Upper lobe of left lung (tissue), 6 donors: Measurements from ENCODE around the gene ARL4A. TPM values are rescaled to one million over a fixed set of nuclear protein-coding genes. Genes with fewer than 3 reads are reported as not detected.
"Not testable (repeated sequence)": the region's sequence is repeated elsewhere in the genome, so short reads cannot be mapped to it uniquely, and the experiment has no call there.

Experiments
- ATAC-seq, 2 donors: fragments of 200-7000 bp; cut with Tn5 transposase; one replicate each; pipeline ENCODE4 v1.9.1; 2022; ENCODE audit warnings: mild to moderate bottlenecking in 2 of 2, moderate library complexity in 2 of 2; ENCODE audit not compliant: low FRiP score in 2 of 2
- DNase-seq, 2 donors: peaks; one replicate each; pipeline ENCODE4 v3.0.0-alpha.2; 2019 to 2020
- H3K27ac ChIP-seq, 4 donors: fragments of 200-600 bp; sonication (generic); one replicate each; pipeline ENCODE4 v1.5.1; 2016 to 2019
- H3K27me3 ChIP-seq, 4 donors: fragments of 200-600 bp; sonication (generic); one replicate each; pipeline ENCODE4 v1.5.1; 2017 to 2019
- H3K36me3 ChIP-seq, 4 donors: fragments of 200-600 bp; sonication (generic); one replicate each; pipeline ENCODE4 v1.5.1; 2016 to 2019
- H3K4me1 ChIP-seq, 4 donors: fragments of 200-600 bp; sonication (generic); one replicate each; pipeline ENCODE4 v1.5.1; 2018 to 2019
- H3K4me3 ChIP-seq, 4 donors: fragments of 200-600 bp; sonication (generic); one replicate each; pipeline ENCODE4 v1.5.1; 2017 to 2019; ENCODE audit warnings: mild to moderate bottlenecking in 2 of 4, moderate library complexity in 1 of 4
- H3K9me3 ChIP-seq, 4 donors: fragments of 200-600 bp; sonication (generic); one replicate each; pipeline ENCODE4 v1.5.1; 2018 to 2019
- CTCF ChIP-seq, 6 experiments: fragments of 450-650 bp in 4 of 6; fragments of 200-600 bp in 2 of 6; sonication (generic) in 2 of 6; IDR thresholded peaks; one replicate each; pipeline ENCODE4 v1.5.1; 2016 to 2019; ENCODE audit warnings: antibody characterized with exemption in 6 of 6
- EP300 ChIP-seq, 4 donors: sonication (generic); formaldehyde crosslinking; IDR thresholded peaks; one replicate each; pipeline ENCODE4 v1.5.1; 2017; ENCODE audit warnings: antibody characterized with exemption in 4 of 4, control low read depth in 2 of 4
- POLR2A ChIP-seq, 4 donors: fragments of 450-650 bp; IDR thresholded peaks; one replicate each; pipeline ENCODE4 v1.5.1; 2016 to 2017; ENCODE audit warnings: antibody characterized with exemption in 4 of 4, mild to moderate bottlenecking in 2 of 4
- POLR2AphosphoS5 ChIP-seq, 2 donors: sonication (generic); formaldehyde crosslinking; IDR thresholded peaks; one replicate each; pipeline ENCODE4 v1.5.1; 2017; ENCODE audit warnings: antibody characterized with exemption in 2 of 2
- WGBS, 2 donors: methylation state at CpG; one replicate each; pipeline ENCODE4 v1.1.5; 2017 to 2018; 5-methylcytosine and 5-hydroxymethylcytosine counted together
- total RNA-seq, 6 donors: library from RNA; depleted of rRNA in 4 of 6; stranded (reverse); fragments of >200 nt in 4 of 6; gene quantifications; one replicate each; pipeline versions ENCODE4 v1.1.0 to v1.2.1, GENCODE V29; 2016 to 2021
- donor health status: DM: no; HTN: no; CAD: no; lungs with moderate emphysema.
- donor health status: DM: no; HTN: yes; CAD: no; lungs with severe emphysema.

Gene ARL4A
- total RNA-seq, 6 donors from 2014 or later = 5.9 to 47.5 (median 30.5) TPM

DNA sequence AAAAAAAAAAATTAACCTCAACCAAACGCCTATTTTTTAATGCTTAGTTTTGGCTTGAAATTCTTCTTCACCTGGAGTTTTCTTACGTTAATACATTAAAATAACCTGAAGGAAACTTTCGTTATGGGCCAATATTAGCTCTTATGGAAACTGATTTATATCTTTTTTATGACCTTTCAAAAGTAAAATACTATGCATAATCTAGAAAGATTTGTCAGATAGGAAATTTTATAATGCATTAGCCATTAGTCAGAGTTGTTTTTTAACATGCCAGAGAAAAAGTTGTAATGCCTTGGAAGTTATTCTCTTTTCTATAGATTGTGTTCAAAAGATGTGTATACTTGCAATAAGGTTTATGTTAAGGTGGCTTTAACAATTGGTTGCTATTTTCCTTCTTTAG lies 34.3 kb upstream of the ARL4A start:
- Histone ChIP-seq H3K4me3 (no peak overlapping the region), H3K27ac (no peak overlapping the region), H3K9me3 (no peaks in the 10 kb centered on the region), H3K27me3 (no peaks in the 10 kb centered on the region), H3K4me1 (no peaks in the 10 kb centered on the region), H3K36me3 (no peaks in the 10 kb centered on the region)
- TF ChIP-seq POLR2AphosphoS5 (IDR thresholded peaks at IDR 0.05) (no peak), CTCF (IDR thresholded peaks at IDR 0.05) (no peak), POLR2A (IDR thresholded peaks at IDR 0.05) (no peak), EP300 (IDR thresholded peaks at IDR 0.05) (no peak)
- ATAC-seq (no peak), DNase-seq (no peak)
- WGBS, 2 donors = 82 to 89% methylated on average over 3 of the region's 3 CpGs

- ATAC-seq = no peak
- Histone ChIP-seq H3K27me3 (no peaks in the 10 kb centered on the region), H3K4me1 (no peaks in the 10 kb centered on the region), H3K9me3 (no peaks in the 10 kb centered on the region), H3K36me3 (no peaks in the 10 kb centered on the region), H3K4me3 (no peak overlapping the region), H3K27ac (no peak overlapping the region)
- WGBS, 2 donors = 62% methylated on average over 2 of the region's 2 CpGs
- no peak for DNase-seq
- TF ChIP-seq EP300 (IDR thresholded peaks at IDR 0.05) (no peak), POLR2A (IDR thresholded peaks at IDR 0.05) (no peak), POLR2AphosphoS5 (IDR thresholded peaks at IDR 0.05) (no peak), CTCF (IDR thresholded peaks at IDR 0.05) (no peak)
These were observed 33.9 kb upstream of the ARL4A start for GRCh38 chr7:12653518-12653917.

DNA sequence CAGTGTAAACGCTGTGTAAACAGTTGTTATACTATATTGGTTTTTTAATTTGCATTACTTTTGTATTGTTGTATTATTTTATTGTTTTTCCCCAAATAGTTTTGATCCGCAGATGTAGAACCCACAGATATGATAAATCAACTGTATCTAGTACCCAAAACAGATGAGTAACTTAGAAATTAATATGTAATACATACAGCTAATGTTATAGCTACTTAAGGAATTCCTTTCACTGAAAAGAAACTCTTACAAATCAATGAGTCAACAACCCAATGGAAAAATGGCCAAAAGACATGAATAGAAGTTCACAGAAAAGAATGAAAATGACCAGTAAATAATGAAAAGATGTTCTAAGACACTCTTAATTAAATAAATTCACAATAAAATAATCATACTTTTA lies 32.3 kb upstream of the ARL4A start:
- no peak for TF ChIP-seq POLR2AphosphoS5 (IDR thresholded peaks at IDR 0.05)
- TF ChIP-seq CTCF (IDR thresholded peaks at IDR 0.05) = no peak
- TF ChIP-seq EP300 (IDR thresholded peaks at IDR 0.05) = no peak
- no peak for TF ChIP-seq POLR2A (IDR thresholded peaks at IDR 0.05)
- H3K27ac ChIP-seq = no peak overlapping the region
- no peaks in the 10 kb centered on the region for H3K36me3 ChIP-seq
- H3K9me3 ChIP-seq = no peaks in the 10 kb centered on the region
- no peak overlapping the region for H3K4me3 ChIP-seq
- H3K27me3 ChIP-seq = no peaks in the 10 kb centered on the region
- no peak for DNase-seq
- H3K4me1 ChIP-seq = no peaks in the 10 kb centered on the region
- 92 to 95% methylated on average over 2 of the region's 2 CpGs for WGBS, 2 donors
- ATAC-seq = no peak

- not testable (repeated sequence) for H3K27ac ChIP-seq, DNase-seq, H3K9me3 ChIP-seq, H3K27me3 ChIP-seq, H3K4me3 ChIP-seq, H3K36me3 ChIP-seq, H3K4me1 ChIP-seq, ATAC-seq
- 86 to 92% methylated on average over 8 of the region's 8 CpGs for WGBS, 2 donors
These were observed 27.0 kb upstream of the ARL4A start for GRCh38 chr7:12660423-12660822.

GRCh38 chr7:12660986-12661385 lies 26.4 kb upstream of the ARL4A start:
- 82 to 83% methylated on average over 3 of the region's 3 CpGs for WGBS, 2 donors
- H3K4me3 ChIP-seq, ATAC-seq, DNase-seq, H3K4me1 ChIP-seq, H3K36me3 ChIP-seq, H3K27ac ChIP-seq, H3K9me3 ChIP-seq, H3K27me3 ChIP-seq: not testable (repeated sequence)

DNA sequence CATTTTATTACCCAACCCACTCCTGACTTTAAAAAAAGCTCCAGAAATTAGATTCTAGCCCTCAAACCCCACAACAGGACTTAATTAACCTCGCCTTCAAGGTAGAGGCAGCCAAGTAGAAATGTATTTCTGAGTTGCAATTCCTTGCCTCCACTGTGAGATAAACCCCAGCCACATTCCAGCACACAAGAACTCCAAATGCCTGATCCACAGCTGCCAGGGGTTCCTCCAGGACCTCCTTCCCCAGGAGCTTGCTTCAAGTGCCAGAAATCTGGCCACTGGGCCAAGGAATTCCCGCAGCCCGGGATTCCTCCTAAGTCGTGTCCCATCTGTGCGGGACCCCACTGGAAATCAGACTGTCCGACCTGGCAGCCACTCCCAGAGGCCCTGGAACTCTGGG lies 25.9 kb upstream of the ARL4A start:
- Histone ChIP-seq H3K4me3 (no peak overlapping the region), H3K9me3 (no peaks in the 10 kb centered on the region), H3K36me3 (no peaks in the 10 kb centered on the region), H3K27ac (no peak overlapping the region), H3K4me1 (no peaks in the 10 kb centered on the region), H3K27me3 (no peaks in the 10 kb centered on the region)
- no peak for ATAC-seq
- WGBS, 2 donors = 93 to 94% methylated on average over 3 to 6 of the region's 6 CpGs
- DNase-seq = no peak
- TF ChIP-seq POLR2AphosphoS5 (IDR thresholded peaks at IDR 0.05) (no peak), POLR2A (IDR thresholded peaks at IDR 0.05) (no peak), CTCF (IDR thresholded peaks at IDR 0.05) (no peak), EP300 (IDR thresholded peaks at IDR 0.05) (no peak)
